Measurements from ENCODE around the gene SLC4A8.
A peak's percentile ranks its signal among the peaks of the same experiment; 100 is the strongest.

SLC4A8 gene

DNA sequence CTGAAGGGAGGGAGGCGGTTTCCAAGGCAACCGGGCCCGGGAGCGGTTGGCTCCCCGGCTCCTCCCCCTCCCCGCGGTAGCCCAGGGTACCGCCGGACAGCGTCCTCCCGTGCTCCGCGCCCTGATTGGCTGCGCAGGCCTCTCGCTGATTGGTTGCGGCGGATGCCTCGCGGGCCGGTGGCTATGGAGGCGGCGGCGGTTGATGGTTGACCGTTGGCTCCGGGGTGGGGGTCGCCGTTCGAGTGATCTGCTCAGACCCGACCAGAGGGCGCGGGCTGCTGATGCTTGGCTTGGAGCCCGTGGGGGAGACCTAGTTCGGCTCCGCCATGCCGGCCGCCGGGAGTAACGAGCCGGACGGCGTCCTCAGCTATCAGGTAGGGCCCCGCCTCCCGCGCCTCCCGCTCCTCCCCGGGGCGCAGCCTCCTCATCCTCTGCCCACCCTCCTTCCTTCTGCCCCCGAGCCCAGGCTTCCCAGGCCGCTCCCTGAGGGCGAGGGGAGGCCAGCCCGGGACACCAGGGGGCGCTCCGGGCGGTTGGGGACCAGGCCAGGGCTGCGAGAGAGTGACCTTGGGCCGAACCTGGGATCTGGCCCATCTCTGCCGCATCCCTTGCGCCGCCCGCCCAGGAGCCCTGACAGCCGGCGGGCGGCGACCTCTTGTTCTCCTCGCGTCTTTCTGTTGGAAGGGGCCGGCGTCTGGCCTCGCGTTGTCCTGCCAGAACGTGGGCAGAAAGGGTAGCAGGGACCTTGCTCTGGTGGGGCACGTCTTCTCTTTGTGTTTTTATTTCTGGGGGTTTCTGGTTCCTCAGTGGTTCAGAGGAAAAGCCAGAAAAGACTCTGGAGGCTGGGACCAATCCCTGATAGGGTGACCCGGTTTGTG, at the start of gene SLC4A8:
Gene SLC4A8, plus strand, starts transcription at position 170 of the 878 bp plus-strand sequence. Its CDS starts 157 bp downstream, at position 327.
- peak; percentile 19 to 39 for DNase-seq

GRCh38 chr12:51374856-51375255, 49.8 kb upstream of the SLC4A8 start:
- no peak for DNase-seq

- no peak for DNase-seq
Measured at GRCh38 chr12:51377099-51377984, 47.3 kb upstream of the SLC4A8 start.

- no peak for DNase-seq
Measured at GRCh38 chr12:51378749-51379148, 45.9 kb upstream of the SLC4A8 start.

GRCh38 chr12:51379571-51379970, 45.1 kb upstream of the SLC4A8 start:
- DNase-seq: no peak

DNA sequence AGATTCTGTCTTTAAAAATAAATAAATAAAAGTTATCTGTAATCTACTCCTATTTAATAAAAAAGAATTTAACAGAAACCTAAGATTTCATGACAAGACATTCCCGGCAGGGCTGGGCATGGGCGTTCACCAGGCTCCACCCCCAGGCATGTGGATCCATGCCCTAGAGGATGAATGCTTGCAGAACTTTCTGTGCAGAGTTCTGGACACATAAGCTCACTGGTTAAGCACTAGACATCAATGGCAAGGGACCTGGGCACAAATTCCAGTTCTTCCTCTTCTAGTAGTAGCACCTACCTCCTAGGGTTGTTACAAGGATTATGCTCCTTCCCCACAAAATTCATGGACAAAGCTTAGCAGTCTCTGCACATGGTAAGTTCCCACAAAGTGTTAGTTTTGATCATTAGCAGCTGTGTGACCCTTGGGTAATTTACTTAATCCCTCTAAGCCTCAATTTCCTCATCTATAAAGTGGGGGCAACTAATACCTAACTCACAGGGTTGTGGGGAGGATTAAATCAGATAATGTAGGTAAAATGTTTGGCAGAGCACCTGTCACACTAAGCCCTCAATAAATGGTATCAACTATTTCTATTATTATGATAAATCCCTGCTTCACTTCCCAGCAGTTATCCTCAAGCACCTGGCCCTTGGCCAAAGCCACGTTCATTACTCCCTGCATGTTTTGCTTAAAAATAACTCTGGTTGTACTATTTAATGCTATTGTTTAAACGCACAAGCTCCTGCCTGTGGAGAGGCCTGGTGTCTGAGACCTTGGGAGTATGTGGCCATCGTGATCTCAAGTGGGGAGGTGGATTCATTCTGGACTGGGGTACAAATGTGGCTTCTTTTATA, 43.2 kb upstream of the SLC4A8 start:
- no peak for DNase-seq

GRCh38 chr12:51382173-51382572, 42.5 kb upstream of the SLC4A8 start:
- no peak for DNase-seq

- no peak for DNase-seq
Measured at GRCh38 chr12:51383269-51383905, 41.2 kb upstream of the SLC4A8 start.

- DNase-seq: no peak
Measured at GRCh38 chr12:51386351-51386750, 38.3 kb upstream of the SLC4A8 start.

DNA sequence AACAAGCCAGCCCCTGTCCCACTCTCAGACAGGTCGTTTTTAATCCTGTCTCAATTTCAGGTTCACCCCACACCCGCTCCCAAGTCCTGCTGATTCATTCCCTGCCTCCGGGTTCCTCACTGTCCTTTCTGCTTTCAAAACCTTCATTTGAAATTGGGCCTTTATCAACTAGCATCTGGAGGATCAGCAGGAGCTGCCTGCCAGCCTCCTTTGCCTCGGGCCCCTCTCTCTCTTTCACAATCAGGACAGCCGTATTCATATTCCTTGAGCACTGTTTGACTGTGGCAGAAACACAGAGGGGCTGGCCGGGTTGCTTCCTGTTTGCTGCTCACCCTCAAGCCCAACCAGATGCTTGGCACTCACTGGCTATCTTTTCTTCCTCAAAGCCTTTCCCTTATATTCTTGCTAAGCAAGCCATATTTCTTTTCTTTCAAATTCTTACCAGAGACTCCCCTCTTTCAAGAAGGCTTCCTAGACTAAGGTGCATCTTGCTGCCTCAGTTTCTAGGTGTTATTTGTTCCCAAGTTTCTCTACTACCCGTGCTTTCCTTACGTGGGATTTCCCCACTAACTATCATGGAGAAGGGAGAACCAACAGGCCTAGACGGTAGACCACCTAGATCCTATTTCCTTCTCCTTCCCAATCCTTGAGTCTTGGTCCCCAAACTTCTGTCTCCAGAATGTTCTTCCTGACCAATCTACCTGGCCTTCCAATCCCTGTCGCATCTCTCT, 36.4 kb upstream of the SLC4A8 start:
- DNase-seq: peak; percentile 87 to 88

GRCh38 chr12:51388846-51389245, 35.8 kb upstream of the SLC4A8 start:
- no peak for DNase-seq

DNA sequence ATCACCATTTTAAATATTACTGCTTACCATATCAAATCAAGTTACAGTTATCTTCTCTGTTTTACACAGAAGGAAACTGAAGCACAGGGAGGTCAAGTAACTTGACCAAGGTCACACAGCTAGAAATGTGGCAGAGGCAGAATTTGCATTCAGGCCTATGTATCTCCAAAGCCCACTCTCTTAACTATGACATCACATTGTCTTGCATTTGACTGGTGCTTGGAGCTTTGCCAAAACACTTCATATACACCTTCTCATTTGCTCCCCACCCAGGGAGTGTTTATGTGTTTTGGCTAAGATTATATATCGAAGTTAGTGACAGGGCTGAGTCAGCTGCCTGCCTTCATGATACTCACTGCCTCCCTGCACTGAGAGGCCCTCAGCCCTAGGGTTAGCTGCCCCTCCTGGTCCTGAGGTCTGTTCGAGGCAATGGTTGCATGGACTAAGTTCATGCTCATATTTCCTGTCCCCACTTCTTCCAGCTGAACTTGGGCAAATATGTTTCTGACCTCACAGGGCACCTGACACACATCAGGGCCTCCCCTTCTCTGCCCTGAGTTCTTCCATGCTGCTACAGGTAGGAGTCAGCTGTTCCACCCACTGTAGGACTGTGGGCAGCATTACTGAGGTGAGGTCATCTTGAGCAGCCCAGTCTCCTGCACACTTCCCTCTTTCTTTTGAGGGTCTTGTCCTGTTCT, 35.2 kb upstream of the SLC4A8 start:
- no peak for DNase-seq

GRCh38 chr12:51390457-51390856, 34.2 kb upstream of the SLC4A8 start:
- DNase-seq: no peak

- DNase-seq: peak; percentile 75 to 86
Measured at GRCh38 chr12:51390891-51391282, 33.7 kb upstream of the SLC4A8 start.

GRCh38 chr12:51391283-51392123, 33.1 kb upstream of the SLC4A8 start, which contains the start of gene GALNT6:
TSS of gene GALNT6 (minus strand) at chr12:51391406. CDS start at chr12:51379781, 11,625 bp downstream.
- peak; percentile 61 to 62 for DNase-seq

GRCh38 chr12:51392556-51393237, 31.9 kb upstream of the SLC4A8 start:
- DNase-seq: no peak

DNA sequence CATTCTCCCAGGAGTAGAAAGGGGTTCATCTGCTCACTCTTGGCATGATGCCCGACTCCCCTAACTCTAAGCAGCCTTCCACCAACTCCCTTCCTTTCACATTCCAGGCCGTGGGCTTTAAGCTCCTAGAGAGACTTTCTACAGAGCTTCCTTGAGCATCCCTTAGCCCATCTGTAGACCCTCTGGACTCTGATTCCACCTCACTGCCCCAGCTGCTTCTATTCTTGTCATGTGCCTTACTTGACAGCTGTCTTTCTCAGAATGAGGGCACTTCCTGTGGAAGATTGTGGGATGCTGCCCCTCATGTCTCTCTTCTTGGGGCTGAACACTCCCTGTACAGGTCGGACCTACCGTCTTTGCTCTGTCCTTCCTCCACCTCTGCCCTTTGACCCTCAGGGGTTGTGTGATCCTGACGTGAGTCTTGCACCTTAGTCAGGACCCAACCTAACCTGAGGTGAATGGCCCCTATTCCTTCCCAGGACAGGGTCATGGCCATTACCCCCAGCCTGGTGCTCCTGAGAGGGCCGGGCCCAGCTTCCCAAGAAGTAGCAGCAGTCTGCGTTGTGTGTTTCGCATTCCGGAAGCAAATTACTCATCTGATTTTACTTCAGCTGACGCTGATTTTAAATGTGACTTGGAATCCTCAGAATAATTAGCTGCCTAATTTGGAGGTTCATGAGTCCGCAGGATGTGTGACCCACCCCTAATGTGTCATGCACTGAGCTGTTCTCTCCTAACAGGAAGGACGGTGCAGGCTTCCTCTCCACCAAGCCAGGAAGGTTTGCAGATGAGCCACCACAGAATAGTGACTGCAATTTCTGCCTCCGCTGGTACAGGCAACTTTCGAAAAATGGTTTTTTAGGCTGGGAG, 30.7 kb upstream of the SLC4A8 start:
- peak; percentile 72 to 77 for DNase-seq

Measured in Kasumi-1 (cell line).